SK-N-MC (cell line): ENCODE data around the gene FGF1.

Source experiments
- EZH2 ChIP-seq: fragments of 200-600 bp; sonication (generic); IDR thresholded peaks from one replicate; pipeline ENCODE4 v1.6.1; 2017; ENCODE audit warnings: antibody characterized with exemption
- POLR2AphosphoS5 ChIP-seq: IDR thresholded peaks from 2 replicates; pipeline ENCODE4 v1.6.1; 2012; ENCODE audit warnings: mild to moderate bottlenecking, low read depth, low read length, borderline replicate concordance

- TF ChIP-seq EZH2 (no peak), POLR2AphosphoS5 (no peak)
Measured at GRCh38 chr5:142544071-142544753, 141.7 kb downstream of the FGF1 start.
